Heart right ventricle (tissue), 16 donors: ENCODE measurements around the gene RNU7-1. TPM values are rescaled to one million over a fixed set of nuclear protein-coding genes. Genes with fewer than 3 reads are reported as not detected.

Experiments
- ATAC-seq, 8 donors: fragments of 200-7000 bp; cut with Tn5 transposase; one replicate each; pipeline ENCODE4 v1.9.1; 2020; ENCODE audit warnings: mild to moderate bottlenecking in 8 of 8, moderate library complexity in 8 of 8, moderate number of reproducible peaks in 1 of 8
- DNase-seq, 2 donors: peaks; one replicate each; pipeline ENCODE4 v3.0.0-alpha.2; 2020
- H3K27ac ChIP-seq, 10 donors: fragments of 200-600 bp; sonication (generic) in 2 of 10; one replicate each; pipeline versions ENCODE4 v1.5.0 to v1.8.0; 2020 to 2022; ENCODE audit warnings: mild to moderate bottlenecking in 3 of 10
- H3K27me3 ChIP-seq, 7 donors: fragments of 200-600 bp; one replicate each; pipeline ENCODE4 v1.8.0; 2021 to 2022; ENCODE audit warnings: mild to moderate bottlenecking in 2 of 7
- H3K36me3 ChIP-seq, 9 donors: fragments of 200-600 bp; sonication (generic) in 1 of 9; one replicate each; pipeline versions ENCODE4 v1.5.0 to v1.8.0; 2020 to 2022; ENCODE audit warnings: mild to moderate bottlenecking in 2 of 9
- H3K4me1 ChIP-seq, 9 donors: fragments of 200-600 bp; sonication (generic) in 1 of 9; one replicate each; pipeline versions ENCODE4 v1.5.0 to v1.8.0; 2020 to 2022; ENCODE audit warnings: mild to moderate bottlenecking in 4 of 9
- H3K4me3 ChIP-seq, 10 donors: fragments of 200-600 bp; sonication (generic) in 2 of 10; one replicate each; pipeline versions ENCODE4 v1.5.0 to v1.8.0; 2020 to 2022; ENCODE audit warnings: mild to moderate bottlenecking in 7 of 10, moderate library complexity in 2 of 10
- H3K9me3 ChIP-seq, 11 donors: fragments of 200-600 bp in 10 of 11; sonication (generic) in 2 of 11; one replicate each; pipeline versions ENCODE4 v1.5.0 to v1.8.0; 2013 to 2022; ENCODE audit warnings: mild to moderate bottlenecking in 2 of 11, control low read depth in 1 of 11, moderate library complexity in 1 of 11
- WGBS, 2 donors: extraction: QIAGEN DNeasy Blood & Tissue Kit; methylation state at CpG; one replicate each; pipeline ENCODE4 v1.1.7; 2013; ENCODE audit warnings: inconsistent platforms in 1 of 2; 5-methylcytosine and 5-hydroxymethylcytosine counted together
- intact Hi-C, 10 donors: fragments of 100-400 bp; cut with DNase I; formaldehyde crosslinking; loops; one replicate each; pipeline versions ENCODE4 v1.11.1 to v1.14.2; 2022
- polyA plus RNA-seq, 2 donors: library from polyadenylated mRNA; stranded (reverse); fragments of 200-250 nt; gene quantifications; one replicate each; pipeline ENCODE4 v1.2.3, GENCODE V29; 2013
- total RNA-seq, 10 donors: library from RNA; stranded (reverse); fragmentation: NEBNext Ultra II Directional in 3 of 10; extraction: Animal tissue kit (Norgen Biotek cat#: 25700) in 3 of 10; gene quantifications; one replicate each; pipeline versions ENCODE4 v1.2.1 to v1.2.4, GENCODE V29; 2021 to 2023
- TF ChIP-seq, protein P1 (sequence below), 9 donors: fragments of 200-600 bp; sonication (generic) in 2 of 9; IDR thresholded peaks; one replicate each; pipeline versions ENCODE4 v1.5.0 to v1.8.0; 2021 to 2022; ENCODE audit warnings: antibody characterized with exemption in 9 of 9, mild to moderate bottlenecking in 5 of 9, moderate library complexity in 1 of 9
- donor health status: Arrhythmogenic right ventricular cardiomyopathy.
- donor health status: ischemic (EF 13 %, LVEDD 7.1; RV severe dilation, severe dysfunction).
- donor health status: healthy with polysubstance abuse.
- donor health status: DM: no; HTN: yes; CAD: no.
- donor health status: DM: no; HTN: no; CAD: no.
- donor health status: ischemic (EF 25% LVEDD 6.9; RV normal size, moderate dysfunction).
- donor health status: ischemic (EF 25% LVEDD 5.7; RV mildly dilated, moderate dysfunction).
- donor health status: healthy.
- donor health status: DM: yes; HTN: yes; CAD: no.
- donor health status: Ischemic cardiomyopathy.
- donor health status: ischemic (EF 35%, LVEDD 5.7; RV mildly dilated, moderate dysfunction).
- donor health status: nonischemic (EF 11% LVEDD 7.7; RV severe dilation, severe dysfunction).
- donor health status: DM: yes; HTN: yes; CAD: no.
- donor health status: PGD.
- donor health status: ischemic (EF 29% LVEDD 5.4; RV normal size, mild dysfunction).
- donor health status: nonischemic (EF 23%, LVEDD 6.1; RV moderate dilation, normal function).

The RNU7-1 gene
- total and polyA plus RNA-seq, 12 donors, result not detected

DNA sequence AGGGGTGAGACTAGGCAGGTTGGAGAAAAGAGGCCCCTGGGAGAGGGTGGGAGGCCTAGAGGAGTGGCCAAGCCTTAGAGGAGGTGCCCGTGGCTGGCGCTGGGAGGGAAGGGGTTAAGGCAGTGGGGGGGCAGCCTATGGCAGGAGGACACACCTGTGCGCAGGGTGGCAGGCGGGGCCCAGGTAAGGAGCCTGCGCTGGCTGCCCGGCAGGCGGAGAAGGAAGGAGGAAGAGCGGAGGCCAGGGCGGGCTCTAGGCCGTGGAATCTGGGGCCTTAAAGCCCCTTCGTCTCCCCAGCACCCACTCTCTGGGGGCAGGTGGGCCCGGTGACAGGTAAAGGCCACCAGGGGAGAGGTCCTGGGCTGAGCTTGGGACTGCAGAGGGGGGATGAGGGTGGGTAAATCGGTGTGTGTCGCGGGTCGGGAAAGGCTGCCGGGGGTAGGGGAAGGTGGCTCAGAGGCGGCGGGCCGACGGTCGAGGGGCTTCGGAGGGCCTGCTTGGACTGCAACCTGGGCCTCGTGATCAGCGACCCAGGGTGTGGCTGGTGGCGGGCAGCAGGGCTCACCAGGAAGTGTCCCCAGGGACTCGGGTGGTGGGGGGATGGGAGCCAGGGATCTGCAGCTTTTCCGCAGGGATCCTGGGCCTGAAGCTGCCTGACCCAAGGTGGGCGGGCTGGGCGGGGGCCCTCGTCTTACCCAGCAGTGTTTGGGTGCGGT, 19.6 kb downstream of the RNU7-1 start:
- H3K27ac ChIP-seq, result peak overlapping the region in 9 of 10 donors; percentile 73 to 98 (median 82)
- peaks cover 16 to 67% (median 55%) of the 10 kb centered on the region in 9 donors for H3K4me1 ChIP-seq
- DNase-seq (no peak), ATAC-seq (peak in 1 of 8 donors; percentile 4)
- H3K36me3 ChIP-seq, result peaks cover 0 to 59% (median 24%) of the 10 kb centered on the region in 9 donors
- H3K4me3 ChIP-seq, result no peak overlapping the region
- H3K9me3 ChIP-seq, result no peaks in the 10 kb centered on the region
- TF ChIP-seq, protein P1, sequence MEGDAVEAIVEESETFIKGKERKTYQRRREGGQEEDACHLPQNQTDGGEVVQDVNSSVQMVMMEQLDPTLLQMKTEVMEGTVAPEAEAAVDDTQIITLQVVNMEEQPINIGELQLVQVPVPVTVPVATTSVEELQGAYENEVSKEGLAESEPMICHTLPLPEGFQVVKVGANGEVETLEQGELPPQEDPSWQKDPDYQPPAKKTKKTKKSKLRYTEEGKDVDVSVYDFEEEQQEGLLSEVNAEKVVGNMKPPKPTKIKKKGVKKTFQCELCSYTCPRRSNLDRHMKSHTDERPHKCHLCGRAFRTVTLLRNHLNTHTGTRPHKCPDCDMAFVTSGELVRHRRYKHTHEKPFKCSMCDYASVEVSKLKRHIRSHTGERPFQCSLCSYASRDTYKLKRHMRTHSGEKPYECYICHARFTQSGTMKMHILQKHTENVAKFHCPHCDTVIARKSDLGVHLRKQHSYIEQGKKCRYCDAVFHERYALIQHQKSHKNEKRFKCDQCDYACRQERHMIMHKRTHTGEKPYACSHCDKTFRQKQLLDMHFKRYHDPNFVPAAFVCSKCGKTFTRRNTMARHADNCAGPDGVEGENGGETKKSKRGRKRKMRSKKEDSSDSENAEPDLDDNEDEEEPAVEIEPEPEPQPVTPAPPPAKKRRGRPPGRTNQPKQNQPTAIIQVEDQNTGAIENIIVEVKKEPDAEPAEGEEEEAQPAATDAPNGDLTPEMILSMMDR (IDR thresholded peaks at IDR 0.05), result no peak
- no peaks in the 10 kb centered on the region for H3K27me3 ChIP-seq
- intact Hi-C loops, result loop anchor here in 5 of 10 donors (2.0 to 10.0 kb wide), 6 partner anchors 18 to 129 kb away; partner anchors contain the start of genes C12orf57 (in 2 of the 5), LPCAT3 (in 2 of the 5) and C1R (in 1 of the 5)
- WGBS, 2 donors, result 82 to 83% methylated on average over 32 of the region's 32 CpGs

DNA sequence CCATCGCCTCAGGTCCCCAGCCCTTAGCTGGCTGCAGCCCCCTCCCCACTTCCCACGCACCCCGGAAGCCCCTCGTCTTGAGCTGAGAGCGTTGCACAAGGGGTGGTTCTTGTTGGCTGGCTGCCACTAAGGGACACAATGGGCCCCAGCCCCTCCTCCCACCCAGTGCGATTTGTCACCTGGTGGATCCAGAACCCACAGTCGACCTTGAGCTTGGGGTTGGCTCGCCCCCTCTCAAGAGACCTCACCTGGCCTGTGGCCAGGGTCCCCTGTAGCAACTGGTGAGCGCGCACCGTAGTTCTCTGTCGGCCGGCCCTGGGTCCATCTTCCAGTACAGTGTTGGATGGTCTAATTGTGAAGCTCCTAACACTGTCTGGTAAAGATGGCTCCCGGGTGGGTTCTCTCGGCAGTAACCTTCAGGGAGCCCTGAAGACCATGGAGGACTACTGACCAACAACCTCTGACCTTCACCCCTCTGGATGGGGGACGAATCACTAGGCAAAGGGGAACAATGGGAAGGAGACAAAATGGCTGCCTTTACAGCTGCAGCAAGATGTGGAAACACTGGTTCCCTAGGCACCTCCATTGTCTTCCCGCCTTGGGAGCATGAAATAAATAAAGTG, 20.3 kb downstream of the RNU7-1 start:
- no peak overlapping the region for H3K4me3 ChIP-seq
- ATAC-seq, result no peak
- H3K4me1 ChIP-seq, result peaks cover 20 to 67% (median 54%) of the 10 kb centered on the region in 9 donors
- intact Hi-C loops, result loop anchor here in 7 of 10 donors (2.0 to 10.0 kb wide), 7 partner anchors 19 to 128 kb away; partner anchors contain the start of genes C12orf57 (in 4 of the 7), LPCAT3 (in 2 of the 7) and C1R (in 1 of the 7)
- H3K27me3 ChIP-seq, result no peaks in the 10 kb centered on the region
- TF ChIP-seq, protein P1 (IDR thresholded peaks at IDR 0.05), result no peak
- whole genome bisulfite sequencing, 2 donors, result 73 to 79% methylated on average over 17 of the region's 17 CpGs
- no peaks in the 10 kb centered on the region for H3K9me3 ChIP-seq
- no peak for DNase-seq
- H3K27ac ChIP-seq, result peak overlapping the region in 6 of 10 donors; percentile 71 to 84 (median 76)
- peaks cover 0 to 59% (median 31%) of the 10 kb centered on the region in 9 donors for H3K36me3 ChIP-seq

- no peak for DNase-seq
- Histone ChIP-seq H3K27ac (peak overlapping the region in 9 of 10 donors; percentile 3 to 84 (median 74)), H3K36me3 (peaks cover 0 to 60% (median 32%) of the 10 kb centered on the region in 9 donors), H3K4me3 (no peak overlapping the region), H3K27me3 (no peaks in the 10 kb centered on the region), H3K9me3 (no peaks in the 10 kb centered on the region), H3K4me1 (peaks cover 25 to 67% (median 56%) of the 10 kb centered on the region in 9 donors)
- no peak for ATAC-seq
- intact Hi-C loops, result loop anchor here in 7 of 10 donors (1.0 to 10.0 kb wide), 8 partner anchors 20 to 128 kb away; partner anchors contain the start of genes C12orf57 (in 4 of the 7), C1R (in 2 of the 7), LPCAT3 (in 2 of the 7) and SPSB2 (in 1 of the 7)
- TF ChIP-seq, protein P1 (IDR thresholded peaks at IDR 0.05), result no peak
- 72 to 75% methylated on average over 8 of the region's 8 CpGs for WGBS, 2 donors
Observed at GRCh38 chr12:6964605-6965025, 21.0 kb downstream of the RNU7-1 start.
